ENCODE data around the gene GSS. TPM values are rescaled to one million over a fixed set of nuclear protein-coding genes. Genes with fewer than 3 reads are reported as not detected.
"Not testable (repeated sequence)": the region's sequence is repeated elsewhere in the genome, so short reads cannot be mapped to it uniquely, and the experiment has no call there.

The GSS gene
- total RNA-seq, 1 donor from 2014 or later, result 48.3 TPM

DNA sequence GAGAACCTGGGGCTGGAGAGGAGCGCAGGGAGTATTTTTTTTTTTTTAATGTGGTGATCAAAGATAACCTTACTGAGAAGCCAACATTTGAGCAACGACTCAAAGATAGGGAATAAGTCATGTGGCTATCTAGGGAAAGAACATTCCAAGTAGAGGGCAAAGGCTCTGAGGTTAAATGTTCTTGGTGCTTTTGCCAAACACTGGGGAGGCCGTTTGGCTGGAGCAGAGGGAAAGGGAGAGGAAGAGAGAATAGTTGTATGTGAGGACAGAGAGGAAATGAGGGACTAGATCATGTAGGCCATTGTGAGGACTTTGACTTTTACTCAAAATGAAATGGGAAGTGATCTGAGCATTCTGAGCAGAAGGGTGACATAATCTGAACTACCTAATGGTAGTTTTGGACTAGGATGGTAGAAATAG is 51.4 kb downstream of the GSS start:
- Mint-ChIP-seq H3K27ac (ENCODE audit: unreplicated experiment) (no peak overlapping the region), H3K4me3 (ENCODE audit: unreplicated experiment) (no peak overlapping the region), H3K9me3 (ENCODE audit: unreplicated experiment) (no peaks in the 10 kb centered on the region), H3K36me3 (ENCODE audit: low read depth, unreplicated experiment) (peaks cover 4% of the 10 kb centered on the region), H3K4me1 (ENCODE audit: unreplicated experiment) (peaks cover 23% of the 10 kb centered on the region), H3K27me3 (ENCODE audit: unreplicated experiment) (no peaks in the 10 kb centered on the region)
- DNase-seq (ENCODE audit: low spot score), result no peak
- TF ChIP-seq, protein P1, sequence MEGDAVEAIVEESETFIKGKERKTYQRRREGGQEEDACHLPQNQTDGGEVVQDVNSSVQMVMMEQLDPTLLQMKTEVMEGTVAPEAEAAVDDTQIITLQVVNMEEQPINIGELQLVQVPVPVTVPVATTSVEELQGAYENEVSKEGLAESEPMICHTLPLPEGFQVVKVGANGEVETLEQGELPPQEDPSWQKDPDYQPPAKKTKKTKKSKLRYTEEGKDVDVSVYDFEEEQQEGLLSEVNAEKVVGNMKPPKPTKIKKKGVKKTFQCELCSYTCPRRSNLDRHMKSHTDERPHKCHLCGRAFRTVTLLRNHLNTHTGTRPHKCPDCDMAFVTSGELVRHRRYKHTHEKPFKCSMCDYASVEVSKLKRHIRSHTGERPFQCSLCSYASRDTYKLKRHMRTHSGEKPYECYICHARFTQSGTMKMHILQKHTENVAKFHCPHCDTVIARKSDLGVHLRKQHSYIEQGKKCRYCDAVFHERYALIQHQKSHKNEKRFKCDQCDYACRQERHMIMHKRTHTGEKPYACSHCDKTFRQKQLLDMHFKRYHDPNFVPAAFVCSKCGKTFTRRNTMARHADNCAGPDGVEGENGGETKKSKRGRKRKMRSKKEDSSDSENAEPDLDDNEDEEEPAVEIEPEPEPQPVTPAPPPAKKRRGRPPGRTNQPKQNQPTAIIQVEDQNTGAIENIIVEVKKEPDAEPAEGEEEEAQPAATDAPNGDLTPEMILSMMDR (IDR thresholded peaks at IDR 0.05; ENCODE audit: unreplicated experiment), result no peak

DNA sequence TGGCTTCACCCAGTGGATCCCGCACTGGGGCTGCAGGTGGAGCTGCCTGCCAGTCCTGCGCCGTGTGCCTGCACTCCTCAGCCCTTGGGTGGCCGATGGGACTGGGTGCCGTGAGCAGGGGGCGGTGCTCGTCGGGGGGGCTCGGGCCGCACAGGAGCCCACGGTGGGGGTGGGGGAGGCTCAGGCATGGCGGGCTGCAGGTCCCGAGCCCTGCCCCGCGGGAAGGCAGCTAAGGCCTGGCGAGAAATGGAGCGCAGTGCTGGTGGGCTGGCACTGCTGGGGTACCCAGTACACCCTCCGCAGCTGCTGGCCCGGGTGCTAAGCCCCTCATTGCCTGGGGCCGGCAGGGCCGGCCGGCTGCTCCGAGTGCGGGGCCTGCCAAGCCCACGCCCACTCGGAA is 56.9 kb downstream of the GSS start:
- H3K27ac Mint-ChIP-seq (ENCODE audit: unreplicated experiment); DNase-seq (ENCODE audit: low spot score); H3K4me3 Mint-ChIP-seq (ENCODE audit: unreplicated experiment); H3K9me3 Mint-ChIP-seq (ENCODE audit: unreplicated experiment); H3K27me3 Mint-ChIP-seq (ENCODE audit: unreplicated experiment); H3K4me1 Mint-ChIP-seq (ENCODE audit: unreplicated experiment): not testable (repeated sequence)
- peaks cover 12% of the 10 kb centered on the region for H3K36me3 Mint-ChIP-seq (ENCODE audit: low read depth, unreplicated experiment)

DNA sequence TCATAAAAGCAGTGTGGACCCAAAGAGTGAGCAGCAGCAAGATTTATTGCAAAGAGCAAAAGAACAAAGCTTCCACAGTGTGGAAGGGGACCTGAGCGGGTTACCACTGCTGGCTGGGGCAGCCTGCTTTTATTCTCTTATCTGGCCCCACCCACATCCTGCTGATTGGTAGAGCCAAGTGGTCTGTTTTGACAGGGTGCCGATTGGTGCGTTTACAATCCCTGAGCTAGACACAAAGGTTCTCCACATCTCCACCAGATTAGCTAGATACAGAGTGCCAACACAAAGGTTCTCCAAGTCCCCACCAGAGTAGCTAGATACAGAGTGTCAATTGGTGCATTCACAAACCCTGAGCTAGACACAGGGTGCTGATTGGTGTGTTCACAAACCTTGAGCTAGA is 57.5 kb downstream of the GSS start:
- Mint-ChIP-seq H3K36me3 (ENCODE audit: low read depth, unreplicated experiment) (peaks cover 12% of the 10 kb centered on the region), H3K4me3 (ENCODE audit: unreplicated experiment) (peak overlapping the region; percentile 31)
- H3K27me3 Mint-ChIP-seq (ENCODE audit: unreplicated experiment); H3K4me1 Mint-ChIP-seq (ENCODE audit: unreplicated experiment); H3K9me3 Mint-ChIP-seq (ENCODE audit: unreplicated experiment); DNase-seq (ENCODE audit: low spot score); H3K27ac Mint-ChIP-seq (ENCODE audit: unreplicated experiment): not testable (repeated sequence)

DNA sequence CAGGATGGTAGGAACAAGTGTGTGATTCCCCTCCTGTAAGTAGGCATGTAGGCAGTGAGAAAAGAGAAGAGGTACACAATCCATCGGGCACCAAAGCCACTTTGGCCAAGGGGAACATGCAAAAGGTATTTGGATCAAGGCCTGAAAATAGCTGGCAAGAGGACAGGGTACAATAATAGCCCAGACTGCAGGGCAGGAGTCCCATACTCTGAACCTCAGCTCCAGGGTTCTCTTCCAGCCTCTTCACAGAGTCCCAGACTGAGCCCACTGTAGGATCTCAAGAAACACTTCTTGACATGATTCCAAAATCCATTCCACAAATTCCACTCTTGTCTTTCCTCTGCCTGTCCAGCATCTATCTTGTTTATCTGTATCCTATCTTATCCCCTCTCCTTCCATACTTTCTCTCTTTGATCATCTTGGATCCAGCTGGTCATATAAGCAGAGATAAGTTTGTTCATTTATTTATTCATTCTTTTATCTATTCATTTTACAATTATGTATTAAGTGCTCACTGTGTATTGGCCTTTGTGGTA is 59.5 kb downstream of the GSS start:
- H3K4me3 Mint-ChIP-seq (ENCODE audit: unreplicated experiment), result no peak overlapping the region
- H3K27me3 Mint-ChIP-seq (ENCODE audit: unreplicated experiment), result no peaks in the 10 kb centered on the region
- H3K9me3 Mint-ChIP-seq (ENCODE audit: unreplicated experiment), result no peaks in the 10 kb centered on the region
- no peak for DNase-seq (ENCODE audit: low spot score)
- no peak overlapping the region for H3K27ac Mint-ChIP-seq (ENCODE audit: unreplicated experiment)
- TF ChIP-seq, protein P1 (IDR thresholded peaks at IDR 0.05; ENCODE audit: unreplicated experiment), result no peak
- peaks cover 12% of the 10 kb centered on the region for H3K36me3 Mint-ChIP-seq (ENCODE audit: low read depth, unreplicated experiment)
- H3K4me1 Mint-ChIP-seq (ENCODE audit: unreplicated experiment), result peaks cover 6% of the 10 kb centered on the region

DNA sequence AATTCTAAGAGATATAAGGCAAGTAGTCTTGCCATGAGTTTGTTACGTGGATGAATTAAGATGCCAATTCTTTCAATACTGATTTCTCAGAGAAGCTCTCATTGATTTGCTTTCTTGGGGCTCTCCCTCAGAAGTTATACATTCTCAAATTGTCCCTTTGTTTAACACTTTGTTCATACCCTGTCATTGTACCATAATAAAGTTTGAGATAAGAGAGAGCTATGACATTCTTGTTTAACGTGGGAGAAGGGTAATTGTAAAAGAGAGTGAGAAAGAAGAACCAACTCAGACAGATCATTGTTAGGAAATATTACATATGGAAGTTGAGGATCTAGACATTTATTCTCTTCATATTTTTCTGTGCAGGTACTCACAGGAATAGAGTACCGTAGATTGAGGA is 60.1 kb downstream of the GSS start:
- no peak for DNase-seq (ENCODE audit: low spot score)
- Mint-ChIP-seq H3K9me3 (ENCODE audit: unreplicated experiment) (no peaks in the 10 kb centered on the region), H3K27ac (ENCODE audit: unreplicated experiment) (no peak overlapping the region), H3K27me3 (ENCODE audit: unreplicated experiment) (no peaks in the 10 kb centered on the region), H3K4me1 (ENCODE audit: unreplicated experiment) (peaks cover 6% of the 10 kb centered on the region), H3K36me3 (ENCODE audit: low read depth, unreplicated experiment) (peaks cover 12% of the 10 kb centered on the region), H3K4me3 (ENCODE audit: unreplicated experiment) (no peak overlapping the region)
- TF ChIP-seq, protein P1 (IDR thresholded peaks at IDR 0.05; ENCODE audit: unreplicated experiment), result no peak

DNA sequence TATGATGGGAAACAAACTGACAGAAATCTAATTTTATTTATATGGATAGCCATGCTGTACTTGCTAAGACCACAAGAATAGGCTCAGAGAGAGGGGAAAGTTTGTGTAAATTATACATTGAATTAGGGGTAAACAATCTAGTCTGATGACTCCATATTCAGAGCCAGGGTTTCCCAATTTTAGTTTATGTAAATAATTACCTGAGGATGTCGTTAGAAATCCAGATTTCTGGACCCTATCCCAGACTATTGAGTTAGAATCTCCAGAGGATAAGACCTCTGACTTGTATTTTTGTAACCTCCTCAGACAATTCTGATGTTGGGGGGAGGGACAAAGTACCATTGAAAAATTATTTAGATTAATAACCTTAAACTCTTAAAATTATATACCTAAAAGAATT is 60.9 kb downstream of the GSS start:
- no peaks in the 10 kb centered on the region for H3K9me3 Mint-ChIP-seq (ENCODE audit: unreplicated experiment)
- peaks cover under 1% of the 10 kb centered on the region for H3K27me3 Mint-ChIP-seq (ENCODE audit: unreplicated experiment)
- H3K36me3 Mint-ChIP-seq (ENCODE audit: low read depth, unreplicated experiment), result peaks cover 9% of the 10 kb centered on the region
- DNase-seq (ENCODE audit: low spot score), result no peak
- no peak overlapping the region for H3K27ac Mint-ChIP-seq (ENCODE audit: unreplicated experiment)
- TF ChIP-seq, protein P1 (IDR thresholded peaks at IDR 0.05; ENCODE audit: unreplicated experiment), result no peak
- peaks cover 6% of the 10 kb centered on the region for H3K4me1 Mint-ChIP-seq (ENCODE audit: unreplicated experiment)
- H3K4me3 Mint-ChIP-seq (ENCODE audit: unreplicated experiment), result no peak overlapping the region
